K562 (cell line): ENCODE results near the gene HLA-DOB. TPM values are rescaled to one million over a fixed set of nuclear protein-coding genes. Genes with fewer than 3 reads are reported as not detected.
"Not testable (repeated sequence)": the region's sequence is repeated elsewhere in the genome, so short reads cannot be mapped to it uniquely, and the experiment has no call there.

Experiments
- ATAC-seq: fragments of 200-7000 bp; cut with Tn5 transposase; 3 replicates; pipeline ENCODE4 v1.9.1; 2020; ENCODE audit warnings: moderate library complexity
- BruUV-seq: library from RNA; stranded (reverse); fragments of 400-500 nt; replicated peaks from 2 replicates; lab custom pipeline; 2021; lab: Mats Ljungman, UMichigan
- CTCF ChIA-PET: fragments of 300-600 bp; formaldehyde crosslinking; extraction: SDS; loops from one replicate; lab custom pipeline; 2021; ENCODE audit warnings: low intra/inter-chr PET ratio; lab: Yijun Ruan, JAX
- POLR2A ChIA-PET: fragments of 300-600, 350-650 bp; sonication (Branson Sonifier 250); formaldehyde crosslinking; extraction: SDS; loops from one replicate; lab custom pipeline; 2021; ENCODE audit warnings: antibody characterized with exemption, inconsistent platforms; lab: Yijun Ruan, JAX
- DNase-seq, 4 experiments: peaks; one replicate each; pipeline versions ENCODE4 v3.0.0 to v3.0.0-alpha.2; 2011 to 2018; ENCODE audit warnings: low spot score in 3 of 4, mixed read lengths in 3 of 4; ENCODE audit errors: extremely low read depth in 1 of 4
- FAIRE-seq: peaks from 2 replicates; lab custom pipeline; 2011; peaks lifted over from hg19 to GRCh38; lab: Jason Lieb, UNC
- H2AFZ ChIP-seq: 2 replicates; pipeline ENCODE4 v1.6.0; 2011; ENCODE audit warnings: low read depth, low read length, control low read depth, inconsistent platforms
- H3K27ac ChIP-seq: fragments of 200-600 bp; 3 replicates; pipeline ENCODE4 v1.8.0; 2011; ENCODE audit warnings: low read depth, mild to moderate bottlenecking, control low read depth, inconsistent platforms, low read length, moderate library complexity, mixed read lengths; ENCODE audit errors: extremely low read depth
- H3K27me3 ChIP-seq, 2 experiments: fragments of 300-600 bp in 1 of 2; 2 replicates in 1 of 2; 3 replicates in 1 of 2; pipeline versions ENCODE4 v1.6.0 to v1.8.0; 2011; ENCODE audit warnings: inconsistent platforms in 2 of 2, low read length in 2 of 2, mild to moderate bottlenecking in 1 of 2, mixed read lengths in 1 of 2, moderate library complexity in 1 of 2; ENCODE audit not compliant: control insufficient read depth in 2 of 2, insufficient read depth in 2 of 2
- H3K36me3 ChIP-seq: fragments of 300-600 bp; 3 replicates; pipeline ENCODE4 v1.8.0; 2011; ENCODE audit warnings: mild to moderate bottlenecking, low read length, inconsistent platforms; ENCODE audit not compliant: control insufficient read depth, insufficient read depth
- H3K4me1 ChIP-seq, 2 experiments: fragments of 200-600 bp in 1 of 2; replicated peaks in 1 of 2; 2 replicates in 1 of 2; 3 replicates in 1 of 2; pipeline versions ENCODE4 v1.5.1 to v1.8.0; 2011; ENCODE audit warnings: inconsistent platforms in 2 of 2, low read length in 2 of 2, mild to moderate bottlenecking in 1 of 2, mixed read lengths in 1 of 2, moderate library complexity in 1 of 2; ENCODE audit not compliant: control insufficient read depth in 2 of 2, insufficient read depth in 2 of 2
- H3K4me2 ChIP-seq: 2 replicates; pipeline ENCODE4 v1.6.1; 2011; ENCODE audit warnings: low read length, control low read depth, inconsistent platforms, mixed read lengths; ENCODE audit not compliant: insufficient read depth
- H3K4me3 ChIP-seq: fragments of 200-600 bp; sonication (generic), shearing (Covaris generic); 2 replicates; pipeline ENCODE4 v1.5.1; 2016; ENCODE audit warnings: control low read depth, inconsistent platforms
- H3K79me2 ChIP-seq: fragments of 200-600 bp; 3 replicates; pipeline ENCODE4 v1.8.0; 2011; ENCODE audit warnings: low read length, inconsistent platforms; ENCODE audit not compliant: control insufficient read depth, insufficient read depth
- H3K9ac ChIP-seq, 2 experiments: 2 replicates each; pipeline versions ENCODE4 v1.6.0 to v1.6.1; 2011; ENCODE audit warnings: low read depth in 2 of 2, low read length in 2 of 2, control low read depth in 1 of 2, inconsistent platforms in 1 of 2, mild to moderate bottlenecking in 1 of 2, mixed read lengths in 1 of 2; ENCODE audit not compliant: insufficient read depth in 1 of 2
- H3K9me1 ChIP-seq: one replicate; pipeline ENCODE4 v1.6.0; 2011; ENCODE audit warnings: inconsistent platforms, mild to moderate bottlenecking, low read length, moderate library complexity; ENCODE audit not compliant: control insufficient read depth, insufficient read depth
- H3K9me3 ChIP-seq: replicated peaks from 2 replicates; pipeline ENCODE4 v1.5.1; 2011; ENCODE audit warnings: low read depth, low read length, inconsistent platforms; ENCODE audit not compliant: control insufficient read depth, insufficient read depth
- H4K20me1 ChIP-seq: replicated peaks from 2 replicates; pipeline ENCODE4 v1.6.1; 2011; ENCODE audit warnings: low read length, inconsistent platforms, mixed read lengths; ENCODE audit not compliant: control insufficient read depth, insufficient read depth
- HDGF ChIP-seq: fragments of 450-650 bp; IDR thresholded peaks from 2 replicates; pipeline ENCODE4 v1.6.1; 2016
- ZNF764 ChIP-seq: fragments of 250-450 bp; sonication (Bioruptor Pico); IDR thresholded peaks from 2 replicates; pipeline ENCODE4 v1.4.0; 2020; ENCODE audit warnings: low read depth, mild to moderate bottlenecking, moderate library complexity
- WGBS: fragments of 100-300 bp; shearing (Covaris generic); methylation state at CpG from one replicate; pipeline ENCODE4 v1.1.6; 2016; ENCODE audit warnings: low coverage, mixed read lengths; ENCODE audit not compliant: insufficient coverage; ENCODE audit errors: missing lambda C conversion rate; 5-methylcytosine and 5-hydroxymethylcytosine counted together
- in situ Hi-C: fragments of 300-500 bp; cut with MboI; formaldehyde crosslinking; loops from 4 replicates; pipeline ENCODE4 v1.15.0; 2018; ENCODE audit warnings: inconsistent platforms, mixed read lengths
- intact Hi-C: fragments of 100-400 bp; cut with micrococcal nuclease; formaldehyde crosslinking; loops from 2 replicates; pipeline ENCODE4 v1.14.2; 2022
- polyA plus RNA-seq, 8 experiments: library from polyadenylated mRNA; depleted of rRNA in 4 of 8; stranded (reverse) in 5 of 8; unstranded in 3 of 8; fragments of >200 nt; fragmentation: Nextera tagmentation in 2 of 8; fragmentation: Illumina TruSeq in 1 of 8; extraction: Ambion mirVana in 2 of 8; extraction: Trizol in 1 of 8; gene quantifications; 2 replicates each; pipeline versions ENCODE4 v1.2.1 to v1.2.3, GENCODE V29; 2011 to 2014; ENCODE audit warnings: inconsistent platforms in 1 of 8, missing spikeins in 1 of 8
- total RNA-seq, 7 experiments: library from RNA; depleted of rRNA in 6 of 7; stranded (reverse); fragments of >200 nt in 6 of 7; fragmentation: Illumina TruSeq in 2 of 7; extraction: Trizol in 2 of 7; gene quantifications; 2 replicates each; pipeline versions ENCODE4 v1.2.1 to v1.2.3, GENCODE V29; 2011 to 2021; ENCODE audit warnings: low replicate concordance in 1 of 7
- TF ChIP-seq, protein P1 (sequence below): fragments of 250-450 bp; sonication (Bioruptor Pico); IDR thresholded peaks from 2 replicates; pipeline ENCODE4 v1.6.1; 2021; ENCODE audit warnings: mild to moderate bottlenecking
- TF ChIP-seq, protein P2 (sequence below): fragments of 450-650 bp; IDR thresholded peaks from 2 replicates; pipeline ENCODE4 v1.6.1; 2018; ENCODE audit not compliant: partially characterized antibody
- TF ChIP-seq, protein P3 (sequence below), 3 experiments: IDR thresholded peaks in 2 of 3; conservative IDR thresholded peaks in 1 of 3; 2 replicates each; pipeline ENCODE4 v1.5.1; 2011 to 2012; ENCODE audit warnings: low read length in 3 of 3, mild to moderate bottlenecking in 3 of 3, control low read depth in 2 of 3, improper control_type of control experiment in 1 of 3, inconsistent platforms in 1 of 3, low read depth in 1 of 3, mixed read lengths in 1 of 3, moderate library complexity in 1 of 3; ENCODE audit not compliant: insufficient read depth in 2 of 3

HLA-DOB gene
- total and polyA plus RNA-seq, 9 of the 15 experiments (the other 6 are each of a cell fraction or from before 2014, with no cell fraction given) = 1.2 to 4.0 (median 2.5) TPM

DNA sequence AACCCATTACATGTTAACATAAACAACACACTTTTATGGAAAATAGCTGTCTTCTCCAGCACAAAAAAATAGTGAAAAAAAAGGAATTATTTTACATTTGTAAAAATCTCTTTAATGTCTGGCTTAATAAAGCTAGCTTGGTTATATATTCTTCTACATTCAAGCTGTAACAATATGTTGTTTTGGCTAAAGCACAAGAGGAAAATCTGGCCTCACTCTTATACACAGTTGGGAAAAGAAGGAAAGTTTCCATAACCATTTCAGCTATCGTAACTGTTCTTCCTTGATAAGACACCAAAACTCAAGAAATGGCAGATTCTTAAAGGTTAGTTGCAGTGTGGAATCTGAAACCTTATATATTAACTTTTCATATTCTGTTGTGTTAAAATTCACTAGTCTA lies 7.6 kb downstream of the HLA-DOB start (continued):
- TF ChIP-seq, protein P1, sequence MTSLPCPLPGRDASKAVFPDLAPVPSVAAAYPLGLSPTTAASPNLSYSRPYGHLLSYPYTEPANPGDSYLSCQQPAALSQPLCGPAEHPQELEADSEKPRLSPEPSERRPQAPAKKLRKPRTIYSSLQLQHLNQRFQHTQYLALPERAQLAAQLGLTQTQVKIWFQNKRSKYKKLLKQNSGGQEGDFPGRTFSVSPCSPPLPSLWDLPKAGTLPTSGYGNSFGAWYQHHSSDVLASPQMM (CRISPR knock-in tag) = no peak
- no peak for TF ChIP-seq ZNF764 (CRISPR knock-in tag)
- TF ChIP-seq, protein P2, sequence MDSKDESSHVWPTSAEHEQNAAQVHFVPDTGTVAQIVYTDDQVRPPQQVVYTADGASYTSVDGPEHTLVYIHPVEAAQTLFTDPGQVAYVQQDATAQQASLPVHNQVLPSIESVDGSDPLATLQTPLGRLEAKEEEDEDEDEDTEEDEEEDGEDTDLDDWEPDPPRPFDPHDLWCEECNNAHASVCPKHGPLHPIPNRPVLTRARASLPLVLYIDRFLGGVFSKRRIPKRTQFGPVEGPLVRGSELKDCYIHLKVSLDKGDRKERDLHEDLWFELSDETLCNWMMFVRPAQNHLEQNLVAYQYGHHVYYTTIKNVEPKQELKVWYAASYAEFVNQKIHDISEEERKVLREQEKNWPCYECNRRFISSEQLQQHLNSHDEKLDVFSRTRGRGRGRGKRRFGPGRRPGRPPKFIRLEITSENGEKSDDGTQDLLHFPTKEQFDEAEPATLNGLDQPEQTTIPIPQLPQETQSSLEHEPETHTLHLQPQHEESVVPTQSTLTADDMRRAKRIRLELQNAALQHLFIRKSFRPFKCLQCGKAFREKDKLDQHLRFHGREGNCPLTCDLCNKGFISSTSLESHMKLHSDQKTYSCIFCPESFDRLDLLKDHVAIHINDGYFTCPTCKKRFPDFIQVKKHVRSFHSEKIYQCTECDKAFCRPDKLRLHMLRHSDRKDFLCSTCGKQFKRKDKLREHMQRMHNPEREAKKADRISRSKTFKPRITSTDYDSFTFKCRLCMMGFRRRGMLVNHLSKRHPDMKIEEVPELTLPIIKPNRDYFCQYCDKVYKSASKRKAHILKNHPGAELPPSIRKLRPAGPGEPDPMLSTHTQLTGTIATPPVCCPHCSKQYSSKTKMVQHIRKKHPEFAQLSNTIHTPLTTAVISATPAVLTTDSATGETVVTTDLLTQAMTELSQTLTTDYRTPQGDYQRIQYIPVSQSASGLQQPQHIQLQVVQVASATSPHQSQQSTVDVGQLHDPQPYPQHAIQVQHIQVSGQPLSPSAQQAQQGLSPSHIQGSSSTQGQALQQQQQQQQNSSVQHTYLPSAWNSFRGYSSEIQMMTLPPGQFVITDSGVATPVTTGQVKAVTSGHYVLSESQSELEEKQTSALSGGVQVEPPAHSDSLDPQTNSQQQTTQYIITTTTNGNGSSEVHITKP = no peak

DNA sequence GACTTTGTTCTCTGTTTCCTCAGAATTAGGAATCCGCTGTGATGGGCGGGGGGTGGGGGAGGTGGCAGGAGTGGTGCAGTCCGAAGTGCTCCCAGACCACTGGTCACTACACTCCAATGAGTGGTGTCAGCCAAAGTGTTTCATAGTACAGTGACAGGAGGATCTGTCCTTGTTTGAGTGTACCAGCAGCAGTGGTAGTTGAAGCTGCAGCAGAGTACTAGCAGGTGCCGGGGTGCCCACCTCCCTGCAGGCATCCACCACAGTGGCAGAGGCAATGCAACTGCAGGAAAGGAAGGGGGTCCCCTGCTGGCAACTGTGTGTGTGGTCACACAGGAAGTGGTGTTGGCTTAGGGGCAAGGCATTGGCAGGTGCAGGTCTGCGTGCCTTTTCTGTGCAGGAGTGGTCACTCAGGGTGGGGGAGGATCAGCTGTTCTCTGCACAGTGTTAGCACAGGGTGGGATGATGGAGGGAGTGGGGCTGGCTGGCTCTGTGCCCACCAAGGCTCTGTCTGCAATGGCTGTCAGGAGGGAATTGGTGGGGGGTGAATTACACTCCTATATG lies 9.7 kb downstream of the HLA-DOB start:
- FAIRE-seq = no peak
- POLR2A ChIA-PET = interaction anchor here (0.7 to 1.5 kb wide), 2 partner anchors 167 to 612 kb away, joined by 3 to 5 read pairs; no protein-coding TSS in a partner anchor
- ATAC-seq = no peak
- H3K36me3 ChIP-seq = no peaks in the 10 kb centered on the region
- in situ Hi-C loops (no loop called here), intact Hi-C loops (no loop called here)
- H3K27me3 ChIP-seq = peaks cover 4 to 11% of the 10 kb centered on the region in 2 experiments; a peak in 4 of 5 replicates
- no peak overlapping the region for H3K4me3 ChIP-seq
- H3K9me3 ChIP-seq = no peaks in the 10 kb centered on the region
- no peak for DNase-seq
- WGBS = 12% methylated on average over 5 of the region's 5 CpGs
- H3K27ac ChIP-seq = no peak overlapping the region
- no peak overlapping the region for H3K9ac ChIP-seq
- no peaks in the 10 kb centered on the region for H3K79me2 ChIP-seq
- TF ChIP-seq, protein P3, sequence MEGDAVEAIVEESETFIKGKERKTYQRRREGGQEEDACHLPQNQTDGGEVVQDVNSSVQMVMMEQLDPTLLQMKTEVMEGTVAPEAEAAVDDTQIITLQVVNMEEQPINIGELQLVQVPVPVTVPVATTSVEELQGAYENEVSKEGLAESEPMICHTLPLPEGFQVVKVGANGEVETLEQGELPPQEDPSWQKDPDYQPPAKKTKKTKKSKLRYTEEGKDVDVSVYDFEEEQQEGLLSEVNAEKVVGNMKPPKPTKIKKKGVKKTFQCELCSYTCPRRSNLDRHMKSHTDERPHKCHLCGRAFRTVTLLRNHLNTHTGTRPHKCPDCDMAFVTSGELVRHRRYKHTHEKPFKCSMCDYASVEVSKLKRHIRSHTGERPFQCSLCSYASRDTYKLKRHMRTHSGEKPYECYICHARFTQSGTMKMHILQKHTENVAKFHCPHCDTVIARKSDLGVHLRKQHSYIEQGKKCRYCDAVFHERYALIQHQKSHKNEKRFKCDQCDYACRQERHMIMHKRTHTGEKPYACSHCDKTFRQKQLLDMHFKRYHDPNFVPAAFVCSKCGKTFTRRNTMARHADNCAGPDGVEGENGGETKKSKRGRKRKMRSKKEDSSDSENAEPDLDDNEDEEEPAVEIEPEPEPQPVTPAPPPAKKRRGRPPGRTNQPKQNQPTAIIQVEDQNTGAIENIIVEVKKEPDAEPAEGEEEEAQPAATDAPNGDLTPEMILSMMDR (IDR thresholded peaks at IDR 0.05 in 2 of 3, conservative IDR thresholded peaks at IDR 0.05 in 1 of 3; ENCODE audit: insufficient read depth in 2 of 3, low read depth in 1 of 3, low read length in 3 of 3) = 0 out of 6 replicates have a peak, but pooled peaks of 1 of the 3 experiments have one; percentile 12
- TF ChIP-seq HDGF = no peak
- CTCF ChIA-PET = no interaction called here
- H3K9me1 ChIP-seq = no peaks in the 10 kb centered on the region
- BruUV-seq = no TSS peak
- no peaks in the 10 kb centered on the region for H4K20me1 ChIP-seq
- no peaks in the 10 kb centered on the region for H3K4me1 ChIP-seq
- H3K4me2 ChIP-seq = no peak overlapping the region
- no peak overlapping the region for H2AFZ ChIP-seq

DNA sequence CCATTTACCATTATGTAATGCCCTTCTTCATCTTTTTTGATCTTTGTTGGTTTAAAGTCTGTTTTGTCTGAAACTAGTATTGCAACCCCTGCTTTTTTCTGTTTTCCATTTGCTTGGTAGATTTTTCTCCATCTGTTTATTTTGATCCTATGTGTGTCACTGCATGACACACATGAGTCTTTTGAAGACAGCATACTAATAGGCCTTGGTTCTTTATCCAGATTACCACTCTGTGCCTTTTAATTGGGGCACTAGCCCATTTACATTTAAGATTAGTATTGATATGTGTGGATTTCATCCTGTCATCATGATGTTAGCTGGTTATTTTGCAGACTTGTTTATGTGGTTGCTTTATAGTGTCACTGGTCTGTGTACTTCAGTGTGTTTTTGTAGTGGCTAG lies 11.4 kb downstream of the HLA-DOB start:
- CTCF ChIA-PET, FAIRE-seq, H3K36me3 ChIP-seq, H3K4me3 ChIP-seq, H3K9ac ChIP-seq, H4K20me1 ChIP-seq, H3K9me1 ChIP-seq, in situ Hi-C loops, H3K27ac ChIP-seq, H3K4me1 ChIP-seq, BruUV-seq, H3K79me2 ChIP-seq, DNase-seq, H3K4me2 ChIP-seq, H2AFZ ChIP-seq, ATAC-seq, H3K9me3 ChIP-seq, H3K27me3 ChIP-seq, intact Hi-C loops: not testable (repeated sequence)
- POLR2A ChIA-PET = interaction anchor here (0.8 kb wide), 1 partner anchor 12 kb away, joined by 3 read pairs; no protein-coding TSS in a partner anchor
